SK-N-SH treated with all-trans-retinoic acid at 6 μM for 48 hours (cell line): Measurements from ENCODE around the gene CAD.

Experiments used
- ATAC-seq: fragments of 200-7000 bp; cut with Tn5 transposase; 3 replicates; pipeline ENCODE4 v1.9.1; 2020; ENCODE audit warnings: mild to moderate bottlenecking, moderate library complexity
- BACH2 ChIP-seq: fragments of 250-450 bp; sonication (Bioruptor Pico); IDR thresholded peaks from 2 replicates; pipeline ENCODE4 v1.9.0; 2021; ENCODE audit warnings: mild to moderate bottlenecking, borderline replicate concordance
- CSDC2 ChIP-seq: fragments of 250-450 bp; sonication (Bioruptor Pico); IDR thresholded peaks from 2 replicates; pipeline ENCODE4 v1.5.0; 2020; ENCODE audit warnings: mild to moderate bottlenecking, moderate library complexity
- CSRNP3 ChIP-seq: fragments of 250-450 bp; sonication (Bioruptor Pico); IDR thresholded peaks from 2 replicates; pipeline ENCODE4 v1.5.1; 2021; ENCODE audit warnings: mild to moderate bottlenecking, moderate library complexity
- ESRRG ChIP-seq: fragments of 250-450 bp; sonication (Bioruptor Pico); IDR thresholded peaks from 2 replicates; pipeline ENCODE4 v1.6.1; 2021; ENCODE audit warnings: mild to moderate bottlenecking
- GLIS3 ChIP-seq: fragments of 250-450 bp; sonication (Bioruptor Pico); IDR thresholded peaks from 2 replicates; pipeline ENCODE4 v1.5.0; 2020; ENCODE audit warnings: mild to moderate bottlenecking, moderate library complexity
- ISL1 ChIP-seq: fragments of 250-450 bp; sonication (Bioruptor Pico); IDR thresholded peaks from 2 replicates; pipeline ENCODE4 v2.1.2; 2022; ENCODE audit warnings: mild to moderate bottlenecking, moderate library complexity
- OSR1 ChIP-seq: fragments of 250-450 bp; sonication (Bioruptor Pico); IDR thresholded peaks from 2 replicates; pipeline ENCODE4 v1.8.0; 2022; ENCODE audit warnings: moderate library complexity, mild to moderate bottlenecking, inconsistent platforms
- PATZ1 ChIP-seq: fragments of 250-450 bp; sonication (Bioruptor Pico); IDR thresholded peaks from 2 replicates; pipeline ENCODE4 v1.8.0; 2020; ENCODE audit warnings: mild to moderate bottlenecking, moderate library complexity, borderline replicate concordance
- POU6F1 ChIP-seq: fragments of 250-450 bp; sonication (Bioruptor Pico); IDR thresholded peaks from 2 replicates; pipeline ENCODE4 v1.8.0; 2021; ENCODE audit warnings: low read depth, mild to moderate bottlenecking, moderate library complexity, borderline replicate concordance
- RARB ChIP-seq: fragments of 250-450 bp; sonication (Bioruptor Pico); IDR thresholded peaks from 2 replicates; pipeline ENCODE4 v1.8.0; 2021; ENCODE audit warnings: mild to moderate bottlenecking, moderate library complexity
- SNAI2 ChIP-seq: fragments of 250-450 bp; sonication (Bioruptor Pico); IDR thresholded peaks from 2 replicates; pipeline ENCODE4 v1.5.0; 2020; ENCODE audit warnings: mild to moderate bottlenecking, moderate library complexity
- TCF4 ChIP-seq: fragments of 250-450 bp; sonication (Bioruptor Pico); IDR thresholded peaks from 2 replicates; pipeline ENCODE4 v1.8.0; 2021; ENCODE audit warnings: mild to moderate bottlenecking, moderate library complexity, borderline replicate concordance
- TOX ChIP-seq: fragments of 250-450 bp; sonication (Bioruptor Pico); IDR thresholded peaks from 2 replicates; pipeline ENCODE4 v1.8.0; 2021; ENCODE audit warnings: mild to moderate bottlenecking, moderate library complexity, borderline replicate concordance
- TSHZ2 ChIP-seq: fragments of 250-450 bp; sonication (Bioruptor Pico); IDR thresholded peaks from 2 replicates; pipeline ENCODE4 v1.5.0; 2020; ENCODE audit warnings: mild to moderate bottlenecking, moderate library complexity
- ZC3H10 ChIP-seq: fragments of 250-450 bp; sonication (Bioruptor Pico); IDR thresholded peaks from 2 replicates; pipeline ENCODE4 v1.5.1; 2021; ENCODE audit warnings: mild to moderate bottlenecking, moderate library complexity
- ZFP3 ChIP-seq: fragments of 250-450 bp; sonication (Bioruptor Pico); IDR thresholded peaks from 2 replicates; pipeline ENCODE4 v1.5.0; 2020; ENCODE audit warnings: mild to moderate bottlenecking, moderate library complexity
- ZFP30 ChIP-seq: fragments of 450-650 bp; formaldehyde crosslinking; IDR thresholded peaks from 2 replicates; pipeline ENCODE4 v1.5.0; 2022; ENCODE audit warnings: mild to moderate bottlenecking, moderate library complexity
- ZNF565 ChIP-seq: fragments of 450-650 bp; formaldehyde crosslinking; conservative IDR thresholded peaks from 2 replicates; pipeline ENCODE4 v1.5.0; 2020; ENCODE audit warnings: low read depth, mild to moderate bottlenecking, moderate library complexity
- ZNF70 ChIP-seq: fragments of 450-650 bp; formaldehyde crosslinking; IDR thresholded peaks from 2 replicates; pipeline ENCODE4 v1.5.0; 2020; ENCODE audit warnings: mild to moderate bottlenecking, moderate library complexity
- ZNF8 ChIP-seq: fragments of 450-650 bp; formaldehyde crosslinking; IDR thresholded peaks from 2 replicates; pipeline ENCODE4 v1.5.0; 2020; ENCODE audit warnings: mild to moderate bottlenecking, moderate library complexity

Gene CAD

GRCh38 chr2:27238976-27239375 lies 21.8 kb downstream of the CAD start:
- no peak for ATAC-seq
- TF ChIP-seq TCF4 (CRISPR knock-in tag) (no peak), POU6F1 (CRISPR knock-in tag) (no peak), SNAI2 (no peak), ZNF8 (no peak), ZNF70 (no peak), ZFP30 (CRISPR knock-in tag) (no peak), TSHZ2 (no peak), ZNF565 (CRISPR knock-in tag) (no peak), OSR1 (CRISPR knock-in tag) (no peak), CSDC2 (CRISPR knock-in tag) (no peak), TOX (CRISPR knock-in tag) (no peak), CSRNP3 (CRISPR knock-in tag) (no peak), GLIS3 (CRISPR knock-in tag) (no peak), RARB (CRISPR knock-in tag) (no peak), BACH2 (CRISPR knock-in tag) (no peak)

GRCh38 chr2:27240406-27240805 lies 23.2 kb downstream of the CAD start:
- TF ChIP-seq TOX (CRISPR knock-in tag) = no peak
- TF ChIP-seq RARB (CRISPR knock-in tag) = no peak
- no peak for TF ChIP-seq OSR1 (CRISPR knock-in tag)
- ATAC-seq = no peak

- ATAC-seq = no peak
Measured at GRCh38 chr2:27241761-27242613, 24.8 kb downstream of the CAD start.

More at GRCh38 chr2:27241761-27242613, 24.8 kb downstream of the CAD start:
- TF ChIP-seq ISL1 (CRISPR knock-in tag) = no peak
- TF ChIP-seq CSDC2 (CRISPR knock-in tag) = no peak
- no peak for TF ChIP-seq ZFP3
- TF ChIP-seq BACH2 (CRISPR knock-in tag) = no peak
- TF ChIP-seq POU6F1 (CRISPR knock-in tag) = no peak
- no peak for TF ChIP-seq ZNF70
- no peak for TF ChIP-seq PATZ1 (CRISPR knock-in tag)
- no peak for TF ChIP-seq TOX (CRISPR knock-in tag)
- TF ChIP-seq ESRRG (CRISPR knock-in tag) = no peak
- no peak for TF ChIP-seq ZC3H10 (CRISPR knock-in tag)
